Endothelial cell (in vitro differentiated cells): ENCODE results near the gene PYROXD2. TPM values are rescaled to one million over a fixed set of nuclear protein-coding genes. Genes with fewer than 3 reads are reported as not detected.
A peak's percentile ranks its signal among the peaks of the same experiment; 100 is the strongest.

Experiments used
- DNase-seq: peaks from one replicate; pipeline ENCODE4 v3.0.0; 2021; ENCODE audit warnings: low spot score
- H3K27ac Mint-ChIP-seq: one replicate; pipeline ENCODE4 v1.8.0; 2021; ENCODE audit warnings: mixed read lengths, inconsistent platforms; ENCODE audit not compliant: unreplicated experiment
- H3K27me3 Mint-ChIP-seq: one replicate; pipeline ENCODE4 v1.8.0; 2021; ENCODE audit warnings: mild to moderate bottlenecking, moderate library complexity, mixed read lengths, inconsistent platforms; ENCODE audit not compliant: unreplicated experiment
- H3K36me3 Mint-ChIP-seq: one replicate; pipeline ENCODE4 v1.8.0; 2021; ENCODE audit warnings: mild to moderate bottlenecking, low read depth, mixed read lengths, inconsistent platforms; ENCODE audit not compliant: unreplicated experiment
- H3K4me1 Mint-ChIP-seq: one replicate; pipeline ENCODE4 v1.8.0; 2021; ENCODE audit warnings: mild to moderate bottlenecking, mixed read lengths, inconsistent platforms; ENCODE audit not compliant: unreplicated experiment
- H3K4me3 Mint-ChIP-seq: one replicate; pipeline ENCODE4 v1.8.0; 2021; ENCODE audit warnings: mild to moderate bottlenecking, mixed read lengths, inconsistent platforms; ENCODE audit not compliant: unreplicated experiment
- H3K9me3 Mint-ChIP-seq: one replicate; pipeline ENCODE4 v1.8.0; 2021; ENCODE audit warnings: mixed read lengths, inconsistent platforms; ENCODE audit not compliant: unreplicated experiment
- CTCF ChIP-seq: fragments of 200-600 bp; sonication (generic); IDR thresholded peaks from one replicate; pipeline ENCODE4 v1.5.0; 2021; ENCODE audit warnings: antibody characterized with exemption; ENCODE audit not compliant: unreplicated experiment
- total RNA-seq: library from RNA; stranded (reverse); fragmentation: NEBNext Ultra II Directional; extraction: Animal tissue kit (Norgen Biotek cat#: 25700); gene quantifications from one replicate; pipeline ENCODE4 v1.2.1, GENCODE V29; 2021; ENCODE audit not compliant: unreplicated experiment

The PYROXD2 gene
- total RNA-seq, 1 donor from 2014 or later = 5.8 TPM

- Mint-ChIP-seq H3K36me3 (no peaks in the 10 kb centered on the region), H3K4me1 (peaks cover 47% of the 10 kb centered on the region), H3K27ac (no peak overlapping the region), H3K9me3 (peaks cover 5% of the 10 kb centered on the region), H3K4me3 (no peak overlapping the region), H3K27me3 (peaks cover 13% of the 10 kb centered on the region)
- DNase-seq = no peak
- no peak for TF ChIP-seq CTCF
These were observed 60.5 kb downstream of the PYROXD2 start for GRCh38 chr10:98354491-98354890.

- DNase-seq = no peak
- TF ChIP-seq CTCF = no peak
- Mint-ChIP-seq H3K4me1 (peaks cover 49% of the 10 kb centered on the region), H3K4me3 (peak overlapping the region; percentile 2), H3K9me3 (peaks cover 9% of the 10 kb centered on the region), H3K27ac (no peak overlapping the region), H3K36me3 (no peaks in the 10 kb centered on the region), H3K27me3 (peaks cover 13% of the 10 kb centered on the region)
These were observed 61.8 kb downstream of the PYROXD2 start for GRCh38 chr10:98353170-98353569.

DNA sequence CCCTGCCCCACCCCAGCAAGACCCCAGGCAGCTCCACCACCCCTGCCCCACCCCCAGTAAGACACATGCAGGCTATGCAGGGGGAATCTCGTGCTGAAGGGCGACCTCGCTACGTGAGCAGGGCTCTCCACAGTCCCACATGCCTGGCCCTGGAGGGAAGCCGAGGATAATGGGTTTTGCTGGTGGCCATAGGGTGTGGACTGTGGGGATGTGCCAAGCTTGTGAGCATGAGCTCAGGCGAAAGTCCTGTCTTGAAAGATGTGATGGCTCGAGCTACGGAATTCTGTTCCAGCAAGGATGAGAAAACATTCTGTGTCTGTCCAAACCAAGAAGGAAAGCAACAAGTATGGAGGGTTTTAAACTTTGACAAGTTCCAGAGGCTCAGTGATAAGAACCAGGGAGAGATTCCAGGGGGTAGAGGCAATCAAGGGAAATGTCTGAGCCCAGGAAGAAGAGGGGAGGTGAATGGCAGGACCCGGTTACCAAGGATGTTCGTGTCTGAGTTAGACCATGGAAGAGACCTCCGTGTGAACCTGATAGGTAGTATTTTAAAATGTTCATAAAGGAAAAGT, 63.1 kb downstream of the PYROXD2 start:
- Mint-ChIP-seq H3K27me3 (peaks cover 11% of the 10 kb centered on the region), H3K36me3 (peaks cover 8% of the 10 kb centered on the region), H3K4me3 (no peak overlapping the region), H3K27ac (no peak overlapping the region), H3K4me1 (peaks cover 49% of the 10 kb centered on the region), H3K9me3 (peaks cover 9% of the 10 kb centered on the region)
- TF ChIP-seq CTCF = no peak
- no peak for DNase-seq

GRCh38 chr10:98349508-98349922, 65.5 kb downstream of the PYROXD2 start:
- Mint-ChIP-seq H3K27ac (no peak overlapping the region), H3K4me3 (no peak overlapping the region), H3K9me3 (peaks cover 9% of the 10 kb centered on the region), H3K27me3 (peaks cover 7% of the 10 kb centered on the region), H3K4me1 (peaks cover 41% of the 10 kb centered on the region), H3K36me3 (peaks cover 9% of the 10 kb centered on the region)
- no peak for DNase-seq
- TF ChIP-seq CTCF = no peak

DNA sequence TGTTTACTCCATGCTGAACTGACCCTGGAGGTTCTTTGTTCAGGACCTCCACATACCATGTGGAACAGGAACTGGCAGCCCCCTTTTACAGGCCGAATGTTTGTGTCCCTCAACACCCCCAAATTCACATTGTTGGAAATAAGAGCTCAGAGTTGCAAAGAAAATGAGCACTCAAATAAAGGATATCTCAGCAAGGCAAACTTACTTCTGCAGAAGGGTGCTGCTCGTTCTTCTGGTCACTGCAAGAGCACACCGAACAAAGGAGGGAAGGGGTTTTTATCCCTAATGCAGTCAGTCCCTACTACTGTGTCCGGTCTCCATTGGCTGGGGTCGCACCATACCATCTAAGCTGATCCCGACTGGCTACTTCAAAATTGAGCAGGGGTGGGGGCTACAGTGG, 68.1 kb downstream of the PYROXD2 start:
- Mint-ChIP-seq H3K4me1 (peaks cover 15% of the 10 kb centered on the region), H3K27me3 (peaks cover 5% of the 10 kb centered on the region), H3K4me3 (no peak overlapping the region), H3K36me3 (peaks cover 9% of the 10 kb centered on the region), H3K27ac (no peak overlapping the region), H3K9me3 (peaks cover 9% of the 10 kb centered on the region)
- DNase-seq = no peak
- TF ChIP-seq CTCF = no peak
